Stomach (tissue), 4 donors: ENCODE results near the gene FOXK2.

Experiments
- CTCF ChIP-seq, 7 experiments: fragments of 450-650 bp in 4 of 7; fragments of 200-600 bp in 3 of 7; sonication (generic) in 3 of 7; IDR thresholded peaks; one replicate each; pipeline ENCODE4 v1.5.1; 2016 to 2019; ENCODE audit warnings: antibody characterized with exemption in 7 of 7, control low read depth in 2 of 7, mild to moderate bottlenecking in 1 of 7
- EP300 ChIP-seq: sonication (generic); formaldehyde crosslinking; IDR thresholded peaks from one replicate; pipeline ENCODE4 v1.6.1; 2017; ENCODE audit warnings: antibody characterized with exemption
- POLR2A ChIP-seq, 4 donors: fragments of 450-650 bp; IDR thresholded peaks; one replicate each; pipeline ENCODE4 v1.6.1; 2016; ENCODE audit warnings: antibody characterized with exemption in 4 of 4, control low read depth in 2 of 4, mild to moderate bottlenecking in 1 of 4, moderate library complexity in 1 of 4
- POLR2AphosphoS5 ChIP-seq, 3 donors: sonication (generic); formaldehyde crosslinking; IDR thresholded peaks; one replicate each; pipeline ENCODE4 v1.6.1; 2016; ENCODE audit warnings: antibody characterized with exemption in 3 of 3

DNA sequence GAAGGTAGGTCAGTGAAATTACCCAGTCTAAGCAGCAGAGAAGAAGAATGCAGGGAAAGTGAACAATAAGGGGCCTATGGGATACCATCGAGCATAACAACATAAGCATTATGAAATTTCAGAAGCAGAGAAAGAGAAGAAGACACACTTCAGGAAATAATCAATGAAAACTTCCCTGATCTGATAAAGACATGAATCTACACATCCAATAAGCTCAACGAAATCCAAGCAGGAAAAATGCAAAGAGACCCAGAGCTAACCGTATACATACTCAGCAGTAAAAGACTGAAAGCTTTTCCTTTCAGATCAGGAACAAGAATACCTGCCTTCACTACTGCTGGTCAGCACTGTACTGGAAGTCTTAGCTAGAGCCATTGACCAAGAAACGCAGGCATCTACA lies 90.1 kb downstream of the FOXK2 start:
- TF ChIP-seq POLR2AphosphoS5 (IDR thresholded peaks at IDR 0.05) (no peak), CTCF (IDR thresholded peaks at IDR 0.05) (no peak), POLR2A (IDR thresholded peaks at IDR 0.05) (no peak), EP300 (no peak)
